Measurements from ENCODE around the gene CRACR2A. TPM values are rescaled to one million over a fixed set of nuclear protein-coding genes. Genes with fewer than 3 reads are reported as not detected.

CRACR2A gene
- total RNA-seq, 1 donor from 2014 or later, result 0.82 TPM

DNA sequence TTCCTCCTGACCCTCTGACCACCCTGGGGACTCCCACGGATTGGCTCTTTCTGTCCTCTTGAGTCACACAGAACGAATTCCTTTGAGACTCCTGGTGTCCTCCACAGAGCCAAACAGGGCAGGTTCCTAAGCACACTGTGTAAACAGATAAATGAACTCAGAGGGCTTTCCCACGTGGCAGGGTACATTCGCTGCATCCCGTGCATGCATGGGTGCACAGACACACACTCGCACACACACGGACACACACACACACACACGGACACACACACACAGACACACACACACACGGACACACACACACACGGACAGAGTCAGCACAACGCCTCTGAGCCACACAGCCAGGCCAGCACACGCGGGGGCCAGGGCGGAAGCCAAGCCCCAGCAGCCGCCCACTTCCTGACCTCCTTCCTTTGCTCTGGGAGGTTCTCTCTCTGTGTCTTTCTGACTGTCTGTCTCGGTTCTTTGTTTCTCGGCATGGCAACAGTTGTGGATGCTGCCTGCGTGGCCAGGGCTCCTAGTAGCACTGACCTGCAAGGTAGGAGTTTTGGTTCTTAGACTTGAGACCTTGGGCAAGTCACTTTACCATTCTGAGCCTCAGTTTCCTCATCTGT lies 706 bp downstream of the CRACR2A start:
- Mint-ChIP-seq H3K4me1 (ENCODE audit: low read depth) (peaks cover 10% of the 10 kb centered on the region), H3K9me3 (ENCODE audit: low read depth) (no peaks in the 10 kb centered on the region), H3K36me3 (ENCODE audit: low read depth) (no peaks in the 10 kb centered on the region), H3K27ac (ENCODE audit: unreplicated experiment) (no peak overlapping the region), H3K27me3 (ENCODE audit: low read depth) (peaks cover 9% of the 10 kb centered on the region), H3K4me3 (ENCODE audit: unreplicated experiment) (no peak overlapping the region)
- TF ChIP-seq, protein P1, sequence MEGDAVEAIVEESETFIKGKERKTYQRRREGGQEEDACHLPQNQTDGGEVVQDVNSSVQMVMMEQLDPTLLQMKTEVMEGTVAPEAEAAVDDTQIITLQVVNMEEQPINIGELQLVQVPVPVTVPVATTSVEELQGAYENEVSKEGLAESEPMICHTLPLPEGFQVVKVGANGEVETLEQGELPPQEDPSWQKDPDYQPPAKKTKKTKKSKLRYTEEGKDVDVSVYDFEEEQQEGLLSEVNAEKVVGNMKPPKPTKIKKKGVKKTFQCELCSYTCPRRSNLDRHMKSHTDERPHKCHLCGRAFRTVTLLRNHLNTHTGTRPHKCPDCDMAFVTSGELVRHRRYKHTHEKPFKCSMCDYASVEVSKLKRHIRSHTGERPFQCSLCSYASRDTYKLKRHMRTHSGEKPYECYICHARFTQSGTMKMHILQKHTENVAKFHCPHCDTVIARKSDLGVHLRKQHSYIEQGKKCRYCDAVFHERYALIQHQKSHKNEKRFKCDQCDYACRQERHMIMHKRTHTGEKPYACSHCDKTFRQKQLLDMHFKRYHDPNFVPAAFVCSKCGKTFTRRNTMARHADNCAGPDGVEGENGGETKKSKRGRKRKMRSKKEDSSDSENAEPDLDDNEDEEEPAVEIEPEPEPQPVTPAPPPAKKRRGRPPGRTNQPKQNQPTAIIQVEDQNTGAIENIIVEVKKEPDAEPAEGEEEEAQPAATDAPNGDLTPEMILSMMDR (IDR thresholded peaks at IDR 0.05), result no peak
- no peak for DNase-seq (ENCODE audit: low spot score)

DNA sequence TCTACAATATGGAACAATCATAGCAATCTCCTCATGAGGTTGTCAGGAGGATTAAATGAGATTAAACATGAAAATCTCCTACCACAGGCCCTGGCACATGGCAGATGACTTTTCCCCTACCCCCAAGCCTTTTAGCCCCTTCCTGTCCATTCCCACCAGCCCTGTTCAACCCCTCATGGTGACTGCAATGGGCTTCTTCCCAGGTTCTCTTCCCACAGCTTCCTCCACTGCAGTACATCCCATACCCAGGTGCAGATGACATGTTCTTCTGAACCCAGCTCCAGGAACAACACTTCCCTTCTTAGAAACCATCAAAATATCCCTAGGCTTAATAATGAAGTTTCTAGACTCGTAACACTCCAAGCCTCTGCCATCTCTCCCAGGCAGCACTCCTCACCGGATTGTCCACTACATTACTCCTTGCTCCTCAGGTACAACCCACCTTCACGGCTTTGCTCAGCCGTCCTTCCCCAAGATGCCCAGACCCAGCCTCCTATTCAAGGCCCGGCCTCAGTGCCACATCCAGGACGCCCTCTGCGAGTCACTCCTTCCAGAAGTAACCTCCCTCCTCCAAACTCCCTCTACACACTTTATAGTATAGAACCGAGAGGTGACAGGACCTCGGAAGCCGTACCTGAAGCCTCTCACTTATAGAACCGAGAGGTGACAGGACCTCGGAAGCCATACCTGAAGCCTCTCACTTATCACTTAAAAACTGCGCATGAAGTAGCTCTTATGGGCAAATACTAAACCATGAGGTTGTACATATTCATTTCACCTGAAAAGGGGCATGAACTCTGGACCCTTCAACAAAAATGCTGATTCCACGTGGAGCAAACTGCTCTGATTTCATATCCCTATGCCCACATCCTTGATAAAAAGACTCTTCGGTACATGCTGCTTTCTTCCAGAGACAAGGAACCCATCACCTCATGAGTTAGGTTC lies 1.5 kb downstream of the CRACR2A start:
- no peak overlapping the region for H3K4me3 Mint-ChIP-seq (ENCODE audit: unreplicated experiment)
- H3K27me3 Mint-ChIP-seq (ENCODE audit: low read depth), result peaks cover 9% of the 10 kb centered on the region
- no peak overlapping the region for H3K27ac Mint-ChIP-seq (ENCODE audit: unreplicated experiment)
- no peaks in the 10 kb centered on the region for H3K36me3 Mint-ChIP-seq (ENCODE audit: low read depth)
- peaks cover 2% of the 10 kb centered on the region for H3K9me3 Mint-ChIP-seq (ENCODE audit: low read depth)
- TF ChIP-seq, protein P1 (IDR thresholded peaks at IDR 0.05), result no peak
- H3K4me1 Mint-ChIP-seq (ENCODE audit: low read depth), result peaks cover 10% of the 10 kb centered on the region
- no peak for DNase-seq (ENCODE audit: low spot score)

DNA sequence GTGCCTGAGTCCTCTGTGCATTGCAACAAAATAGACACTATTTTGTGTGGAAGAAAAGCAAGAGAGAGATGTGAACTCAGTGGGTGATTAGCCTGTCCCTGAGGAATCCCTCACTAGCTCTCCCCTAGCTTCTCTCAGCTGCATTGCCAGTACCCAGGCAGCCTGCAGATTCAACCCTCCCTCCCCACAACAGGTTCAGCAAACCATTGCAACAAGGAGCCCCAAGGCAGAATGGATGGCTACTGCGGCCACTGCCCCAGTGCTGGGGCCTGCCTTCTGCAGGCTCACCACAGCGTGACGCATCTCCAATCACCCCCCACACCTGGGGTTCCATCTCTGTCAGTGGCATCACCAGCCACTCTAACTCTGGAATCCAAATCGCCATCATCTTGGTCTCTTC lies 2.3 kb downstream of the CRACR2A start:
- H3K4me3 Mint-ChIP-seq (ENCODE audit: unreplicated experiment), result no peak overlapping the region
- peaks cover 3% of the 10 kb centered on the region for H3K9me3 Mint-ChIP-seq (ENCODE audit: low read depth)
- TF ChIP-seq, protein P1 (IDR thresholded peaks at IDR 0.05), result no peak
- no peaks in the 10 kb centered on the region for H3K36me3 Mint-ChIP-seq (ENCODE audit: low read depth)
- peaks cover 10% of the 10 kb centered on the region for H3K4me1 Mint-ChIP-seq (ENCODE audit: low read depth)
- DNase-seq (ENCODE audit: low spot score), result no peak
- peaks cover 9% of the 10 kb centered on the region for H3K27me3 Mint-ChIP-seq (ENCODE audit: low read depth)
- no peak overlapping the region for H3K27ac Mint-ChIP-seq (ENCODE audit: unreplicated experiment)

DNA sequence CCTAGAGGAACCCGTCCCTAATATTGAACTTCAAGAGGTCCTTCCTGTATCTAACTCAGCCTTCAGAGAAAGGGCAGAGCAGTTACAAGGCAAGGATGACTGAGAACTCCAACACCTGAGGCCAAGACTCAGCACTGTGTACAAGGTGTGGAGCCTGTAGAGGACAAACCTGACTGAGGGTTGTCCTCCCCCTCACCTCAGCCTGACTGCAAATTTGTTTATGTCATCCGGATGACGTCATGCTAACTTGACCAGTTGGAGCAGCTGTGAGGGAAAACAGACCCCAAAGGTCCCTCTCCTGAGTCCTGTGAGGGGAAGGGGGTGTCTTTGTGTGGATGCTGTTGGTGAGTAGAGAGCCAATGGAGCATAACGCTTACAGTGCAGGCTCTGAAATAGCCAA lies 4.3 kb downstream of the CRACR2A start:
- Mint-ChIP-seq H3K36me3 (ENCODE audit: low read depth) (no peaks in the 10 kb centered on the region), H3K4me1 (ENCODE audit: low read depth) (peaks cover 8% of the 10 kb centered on the region), H3K9me3 (ENCODE audit: low read depth) (peaks cover 3% of the 10 kb centered on the region), H3K27me3 (ENCODE audit: low read depth) (peaks cover 9% of the 10 kb centered on the region), H3K27ac (ENCODE audit: unreplicated experiment) (no peak overlapping the region), H3K4me3 (ENCODE audit: unreplicated experiment) (no peak overlapping the region)
- DNase-seq (ENCODE audit: low spot score), result no peak
- TF ChIP-seq, protein P1 (IDR thresholded peaks at IDR 0.05), result no peak

DNA sequence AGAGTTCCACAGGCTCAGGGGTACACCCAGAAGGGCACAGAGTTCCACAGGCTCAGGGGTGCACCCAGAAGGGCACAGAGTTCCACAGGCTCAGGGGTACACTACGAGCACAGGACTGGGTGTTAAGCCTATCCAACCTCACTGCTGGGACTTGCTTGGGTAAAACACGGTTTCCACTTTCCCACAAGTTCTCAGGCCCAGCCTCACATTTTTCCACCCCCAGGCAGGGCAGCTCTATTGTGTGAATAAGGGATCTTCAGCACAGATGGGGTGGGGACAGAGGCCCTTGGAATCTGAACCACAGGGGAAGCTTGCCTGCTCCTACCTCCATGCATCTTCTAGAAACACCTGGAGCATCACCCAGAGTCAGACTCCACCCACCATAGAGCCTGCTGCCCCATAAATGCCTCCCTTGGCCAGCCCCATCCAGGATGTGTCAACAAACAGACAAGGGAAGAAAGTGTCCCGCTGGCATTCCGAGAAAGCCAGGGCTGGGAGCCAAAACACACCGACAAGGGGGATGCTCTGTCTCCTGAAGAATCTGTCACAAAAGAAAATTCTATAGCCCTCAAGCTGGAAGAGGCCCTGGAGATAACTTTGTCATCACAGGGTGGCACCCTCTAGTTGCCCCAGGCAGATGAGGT lies 4.8 kb downstream of the CRACR2A start:
- TF ChIP-seq, protein P1 (IDR thresholded peaks at IDR 0.05), result no peak
- peaks cover 3% of the 10 kb centered on the region for H3K4me1 Mint-ChIP-seq (ENCODE audit: low read depth)
- no peak overlapping the region for H3K4me3 Mint-ChIP-seq (ENCODE audit: unreplicated experiment)
- no peaks in the 10 kb centered on the region for H3K36me3 Mint-ChIP-seq (ENCODE audit: low read depth)
- H3K27ac Mint-ChIP-seq (ENCODE audit: unreplicated experiment), result no peak overlapping the region
- DNase-seq (ENCODE audit: low spot score), result no peak
- H3K9me3 Mint-ChIP-seq (ENCODE audit: low read depth), result peaks cover 3% of the 10 kb centered on the region
- H3K27me3 Mint-ChIP-seq (ENCODE audit: low read depth), result peaks cover 9% of the 10 kb centered on the region
